AG10803 (cell line): ENCODE data around the gene ARHGAP32.

Experiments used
- DNase-seq: peaks from one replicate; pipeline ENCODE4 v3.0.0; 2010; ENCODE audit warnings: low read depth
- H3K4me3 ChIP-seq: 2 replicates; pipeline ENCODE4 v1.5.1; 2011; ENCODE audit warnings: mild to moderate bottlenecking, low read length, control low read depth
- CTCF ChIP-seq: conservative IDR thresholded peaks from 2 replicates; pipeline ENCODE4 v1.5.1; 2011; ENCODE audit warnings: mild to moderate bottlenecking, low read length, control low read depth, inconsistent platforms

The ARHGAP32 gene

GRCh38 chr11:129061492-129062230 lies 130.5 kb downstream of the ARHGAP32 start:
- H3K4me3 ChIP-seq: no peak overlapping the region
- no peak for TF ChIP-seq CTCF
- peak; percentile 13 for DNase-seq

GRCh38 chr11:129056916-129057315 lies 135.2 kb downstream of the ARHGAP32 start:
- H3K4me3 ChIP-seq: no peak overlapping the region

GRCh38 chr11:129055196-129055595 lies 136.9 kb downstream of the ARHGAP32 start:
- no peak overlapping the region for H3K4me3 ChIP-seq
- TF ChIP-seq CTCF: no peak
- no peak for DNase-seq

More at GRCh38 chr11:129056916-129057315, 135.2 kb downstream of the ARHGAP32 start:
- DNase-seq: no peak
- TF ChIP-seq CTCF: no peak

GRCh38 chr11:129048911-129049310 lies 143.2 kb downstream of the ARHGAP32 start:
- DNase-seq: no peak
- TF ChIP-seq CTCF: no peak

DNA sequence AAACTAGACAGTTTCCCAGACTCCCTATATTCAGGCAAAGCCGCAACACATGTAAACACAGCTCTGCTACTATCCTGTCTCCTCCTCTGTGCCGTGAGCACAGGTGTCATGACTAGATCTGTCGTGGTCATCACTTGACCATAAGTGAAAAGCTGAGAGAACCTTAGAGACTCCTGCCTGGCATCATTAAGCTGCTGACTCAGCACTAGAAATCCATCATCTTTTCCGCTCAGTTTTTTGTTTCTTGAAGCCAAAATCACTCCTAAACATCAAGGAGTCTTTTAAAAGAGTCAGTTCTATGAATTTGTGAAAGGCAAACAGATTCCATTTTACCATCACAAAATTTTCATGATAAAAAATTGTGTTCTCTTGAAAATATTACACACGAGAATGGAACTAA lies 147.0 kb downstream of the ARHGAP32 start:
- H3K4me3 ChIP-seq: no peak overlapping the region
- TF ChIP-seq CTCF: no peak
- no peak for DNase-seq

More at GRCh38 chr11:129048911-129049310, 143.2 kb downstream of the ARHGAP32 start:
- no peak overlapping the region for H3K4me3 ChIP-seq

GRCh38 chr11:129042503-129042902 lies 149.6 kb downstream of the ARHGAP32 start:
- TF ChIP-seq CTCF: no peak
- DNase-seq: no peak
- H3K4me3 ChIP-seq: no peak overlapping the region

- peak; percentile 66 for DNase-seq
- TF ChIP-seq CTCF: no peak
- H3K4me3 ChIP-seq: no peak overlapping the region
These were observed 150.5 kb downstream of the ARHGAP32 start for GRCh38 chr11:129041611-129042018.
